SK-N-SH (cell line): ENCODE measurements around the gene ATP11C. TPM values are rescaled to one million over a fixed set of nuclear protein-coding genes. Genes with fewer than 3 reads are reported as not detected.

ENCODE experiments used
- CTCF ChIA-PET: fragments of 300-600, 350-600 bp; formaldehyde crosslinking; extraction: SDS; loops from one replicate; lab custom pipeline; 2021; lab: Yijun Ruan, JAX
- POLR2A ChIA-PET: fragments of 350-600 bp; sonication (Branson Sonifier 250); formaldehyde crosslinking; extraction: SDS; loops from one replicate; lab custom pipeline; 2020; ENCODE audit warnings: antibody characterized with exemption, inconsistent platforms; lab: Yijun Ruan, JAX
- DNase-seq: peaks from one replicate; pipeline ENCODE4 v3.0.0; 2012
- H2AFZ ChIP-seq: fragments of 200-600 bp; sonication (generic); 2 replicates; pipeline ENCODE4 v1.8.1; 2016; ENCODE audit warnings: antibody characterized with exemption, mild to moderate bottlenecking, low read depth
- H3F3A ChIP-seq: fragments of 200-600 bp; sonication (generic); replicated peaks from 2 replicates; pipeline ENCODE3; 2016; ENCODE audit warnings: antibody characterized with exemption, mild to moderate bottlenecking; ENCODE audit not compliant: insufficient read depth
- H3K27ac ChIP-seq, 2 experiments: fragments of 200-500 bp in 1 of 2; fragments of 200-600 bp in 1 of 2; sonication (Bioruptor generic) in 1 of 2; sonication (generic), shearing (Covaris generic) in 1 of 2; 2 replicates each; pipeline versions ENCODE4 v1.5.1 to v1.6.1; 2014 to 2016; ENCODE audit warnings: low read depth in 2 of 2, inconsistent platforms in 1 of 2, low read length in 1 of 2, mild to moderate bottlenecking in 1 of 2, mixed read lengths in 1 of 2
- H3K27me3 ChIP-seq: fragments of 200-600 bp; sonication (generic), shearing (Covaris generic); 2 replicates; pipeline ENCODE4 v1.6.1; 2016; ENCODE audit warnings: mixed run types; ENCODE audit not compliant: insufficient read depth
- H3K36me3 ChIP-seq, 2 experiments: fragments of 200-500 bp in 1 of 2; fragments of 200-600 bp in 1 of 2; sonication (Bioruptor generic) in 1 of 2; sonication (generic) in 1 of 2; replicated peaks in 1 of 2; 2 replicates each; pipeline versions ENCODE3 to v1.5.1; 2014 to 2016; ENCODE audit warnings: low read length in 1 of 2, mild to moderate bottlenecking in 1 of 2; ENCODE audit not compliant: insufficient read depth in 2 of 2, control insufficient read depth in 1 of 2
- H3K4me1 ChIP-seq, 2 experiments: fragments of 200-500 bp in 1 of 2; fragments of 200-600 bp in 1 of 2; sonication (Bioruptor generic) in 1 of 2; sonication (generic), shearing (Covaris generic) in 1 of 2; 2 replicates each; pipeline versions ENCODE4 v1.5.1 to v1.6.1; 2014 to 2016; ENCODE audit warnings: low read depth in 1 of 2, low read length in 1 of 2, mixed run types in 1 of 2; ENCODE audit not compliant: insufficient read depth in 2 of 2, control insufficient read depth in 1 of 2
- H3K4me2 ChIP-seq: fragments of 200-600 bp; sonication (generic), shearing (Covaris generic); 2 replicates; pipeline ENCODE4 v1.6.1; 2017; ENCODE audit warnings: mixed run types
- H3K4me3 ChIP-seq, 2 experiments: fragments of 200-500 bp in 1 of 2; fragments of 200-600 bp in 1 of 2; sonication (Bioruptor generic) in 1 of 2; sonication (generic), shearing (Covaris generic) in 1 of 2; 2 replicates each; pipeline versions ENCODE4 v1.5.1 to v1.8.1; 2014 to 2016; ENCODE audit warnings: low read depth in 2 of 2, inconsistent platforms in 1 of 2, low read length in 1 of 2, mild to moderate bottlenecking in 1 of 2, mixed read lengths in 1 of 2, moderate library complexity in 1 of 2
- H3K79me2 ChIP-seq: fragments of 200-600 bp; sonication (generic); 2 replicates; pipeline ENCODE4 v1.8.1; 2017; ENCODE audit warnings: mild to moderate bottlenecking; ENCODE audit not compliant: insufficient read depth
- H3K9ac ChIP-seq: fragments of 200-600 bp; sonication (generic); 2 replicates; pipeline ENCODE4 v1.6.1; 2017; ENCODE audit warnings: mixed run types
- H3K9me2 ChIP-seq: fragments of 200-600 bp; sonication (generic); 2 replicates; pipeline ENCODE4 v1.6.1; 2017; ENCODE audit warnings: mixed run types
- H3K9me3 ChIP-seq: fragments of 200-600 bp; sonication (generic); 2 replicates; pipeline ENCODE4 v1.6.1; 2017; ENCODE audit warnings: mixed run types, mild to moderate bottlenecking, moderate library complexity
- H4K20me1 ChIP-seq: fragments of 200-600 bp; sonication (generic); 2 replicates; pipeline ENCODE4 v1.6.1; 2017; ENCODE audit warnings: mild to moderate bottlenecking, mixed run types; ENCODE audit not compliant: insufficient read depth
- FOXJ3 ChIP-seq: sonication (generic); formaldehyde crosslinking; IDR thresholded peaks from 2 replicates; pipeline ENCODE4 v1.5.1; 2020; ENCODE audit warnings: mild to moderate bottlenecking, missing genetic modification reagents
- GABPA ChIP-seq: IDR thresholded peaks from 2 replicates; pipeline ENCODE4 v1.4.0; 2012; ENCODE audit warnings: low read depth, mild to moderate bottlenecking
- JUND ChIP-seq: IDR thresholded peaks from 2 replicates; pipeline ENCODE4 v1.4.0; 2012
- NRF1 ChIP-seq: IDR thresholded peaks from 2 replicates; pipeline ENCODE4 v1.6.1; 2012; ENCODE audit warnings: low read depth, mild to moderate bottlenecking, low read length
- RAD21 ChIP-seq: IDR thresholded peaks from 2 replicates; pipeline ENCODE4 v1.6.1; 2012; ENCODE audit warnings: mild to moderate bottlenecking, low read length
- RCOR1 ChIP-seq: fragments of 150-350 bp; IDR thresholded peaks from 2 replicates; pipeline ENCODE4 v1.6.1; 2017; ENCODE audit warnings: antibody characterized with exemption, low read length
- RXRA ChIP-seq: IDR thresholded peaks from 2 replicates; pipeline ENCODE4 v1.4.0; 2012; ENCODE audit warnings: low read depth, mild to moderate bottlenecking, borderline replicate concordance
- TEAD4 ChIP-seq: IDR thresholded peaks from 2 replicates; pipeline ENCODE4 v1.4.0; 2012; ENCODE audit warnings: mild to moderate bottlenecking, borderline replicate concordance; ENCODE audit not compliant: insufficient read depth
- YY1 ChIP-seq: IDR thresholded peaks from 2 replicates; pipeline ENCODE4 v1.4.0; 2012; ENCODE audit warnings: low read depth, mild to moderate bottlenecking
- WGBS: methylation state at CpG from one replicate; pipeline ENCODE4 v1.1.6; 2017; ENCODE audit warnings: low lambda C conversion rate; 5-methylcytosine and 5-hydroxymethylcytosine counted together
- polyA plus RNA-seq, 3 experiments: library from polyadenylated mRNA; depleted of rRNA; stranded (reverse); fragments of >200 nt; gene quantifications; 2 replicates each; pipeline ENCODE4 v1.2.3, GENCODE V29; 2012
- TF ChIP-seq, protein P1 (sequence below): fragments of 150-350 bp; IDR thresholded peaks from 2 replicates; pipeline ENCODE4 v1.6.1; 2016; ENCODE audit warnings: mild to moderate bottlenecking, low read depth, low read length
- TF ChIP-seq, protein P2 (sequence below): fragments of 200-600 bp; sonication (generic); IDR thresholded peaks from 2 replicates; pipeline ENCODE4 v1.6.1; 2017; ENCODE audit warnings: antibody characterized with exemption, mild to moderate bottlenecking, moderate library complexity
- TF ChIP-seq, protein P3 (sequence below): IDR thresholded peaks from 2 replicates; pipeline ENCODE4 v1.4.0; 2012; ENCODE audit warnings: low read depth

ATP11C gene
- polyA plus RNA-seq, 1 of the 3 experiments (the other 2 are of a cell fraction), result 18.5 TPM

DNA sequence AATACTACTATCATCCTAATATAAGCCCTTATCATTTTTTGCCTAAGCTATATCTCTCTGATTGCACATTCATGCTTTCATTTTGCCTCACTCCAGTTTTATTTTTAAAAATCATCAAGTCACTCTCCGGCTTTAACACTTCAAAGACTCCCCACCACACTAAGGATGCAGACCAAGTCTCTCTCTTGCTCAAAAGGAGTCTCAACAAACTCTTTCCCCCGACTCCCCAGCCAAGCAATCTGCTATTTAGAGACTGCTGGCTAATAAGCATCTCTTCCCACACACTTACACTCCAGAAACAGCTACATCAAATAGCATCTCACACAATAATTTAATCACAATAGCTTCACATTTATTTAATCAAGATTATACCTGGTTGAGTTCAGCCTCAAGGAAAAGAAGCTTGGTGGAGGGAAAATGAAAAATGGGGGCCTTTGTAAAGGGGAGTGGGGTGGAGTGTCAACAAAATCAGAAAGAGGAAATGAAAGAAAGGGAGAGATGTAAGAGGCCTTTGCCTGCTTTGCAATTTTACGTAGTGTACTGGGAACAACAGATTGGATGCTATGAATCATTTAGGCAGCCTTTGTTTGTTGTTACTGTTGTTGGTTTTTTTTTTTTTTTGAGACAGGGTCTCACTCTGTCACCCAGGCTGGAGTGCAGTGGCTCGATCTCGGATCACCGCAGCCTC, 120.8 kb downstream of the ATP11C start:
- H3K9me3 ChIP-seq, result no peaks in the 10 kb centered on the region
- no peak overlapping the region for H2AFZ ChIP-seq
- H3K79me2 ChIP-seq, result no peaks in the 10 kb centered on the region; the same call in 1 of the 2 replicates
- H3K4me3 ChIP-seq, result no peak overlapping the region
- TF ChIP-seq RXRA, result no peak
- TF ChIP-seq TEAD4, result no peak
- no peak for TF ChIP-seq RCOR1
- no peak for TF ChIP-seq GABPA
- TF ChIP-seq YY1, result no peak
- TF ChIP-seq, protein P1, sequence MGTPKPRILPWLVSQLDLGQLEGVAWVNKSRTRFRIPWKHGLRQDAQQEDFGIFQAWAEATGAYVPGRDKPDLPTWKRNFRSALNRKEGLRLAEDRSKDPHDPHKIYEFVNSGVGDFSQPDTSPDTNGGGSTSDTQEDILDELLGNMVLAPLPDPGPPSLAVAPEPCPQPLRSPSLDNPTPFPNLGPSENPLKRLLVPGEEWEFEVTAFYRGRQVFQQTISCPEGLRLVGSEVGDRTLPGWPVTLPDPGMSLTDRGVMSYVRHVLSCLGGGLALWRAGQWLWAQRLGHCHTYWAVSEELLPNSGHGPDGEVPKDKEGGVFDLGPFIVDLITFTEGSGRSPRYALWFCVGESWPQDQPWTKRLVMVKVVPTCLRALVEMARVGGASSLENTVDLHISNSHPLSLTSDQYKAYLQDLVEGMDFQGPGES, result no peak
- TF ChIP-seq NRF1, result no peak
- no peak for TF ChIP-seq FOXJ3 (CRISPR knock-in tag)
- TF ChIP-seq RAD21, result no peak
- no peak for TF ChIP-seq JUND
- TF ChIP-seq, protein P2, sequence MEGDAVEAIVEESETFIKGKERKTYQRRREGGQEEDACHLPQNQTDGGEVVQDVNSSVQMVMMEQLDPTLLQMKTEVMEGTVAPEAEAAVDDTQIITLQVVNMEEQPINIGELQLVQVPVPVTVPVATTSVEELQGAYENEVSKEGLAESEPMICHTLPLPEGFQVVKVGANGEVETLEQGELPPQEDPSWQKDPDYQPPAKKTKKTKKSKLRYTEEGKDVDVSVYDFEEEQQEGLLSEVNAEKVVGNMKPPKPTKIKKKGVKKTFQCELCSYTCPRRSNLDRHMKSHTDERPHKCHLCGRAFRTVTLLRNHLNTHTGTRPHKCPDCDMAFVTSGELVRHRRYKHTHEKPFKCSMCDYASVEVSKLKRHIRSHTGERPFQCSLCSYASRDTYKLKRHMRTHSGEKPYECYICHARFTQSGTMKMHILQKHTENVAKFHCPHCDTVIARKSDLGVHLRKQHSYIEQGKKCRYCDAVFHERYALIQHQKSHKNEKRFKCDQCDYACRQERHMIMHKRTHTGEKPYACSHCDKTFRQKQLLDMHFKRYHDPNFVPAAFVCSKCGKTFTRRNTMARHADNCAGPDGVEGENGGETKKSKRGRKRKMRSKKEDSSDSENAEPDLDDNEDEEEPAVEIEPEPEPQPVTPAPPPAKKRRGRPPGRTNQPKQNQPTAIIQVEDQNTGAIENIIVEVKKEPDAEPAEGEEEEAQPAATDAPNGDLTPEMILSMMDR, result no peak
- TF ChIP-seq, protein P3, sequence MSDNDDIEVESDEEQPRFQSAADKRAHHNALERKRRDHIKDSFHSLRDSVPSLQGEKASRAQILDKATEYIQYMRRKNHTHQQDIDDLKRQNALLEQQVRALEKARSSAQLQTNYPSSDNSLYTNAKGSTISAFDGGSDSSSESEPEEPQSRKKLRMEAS, result no peak
- H3K27me3 ChIP-seq, result no peaks in the 10 kb centered on the region
- peaks cover 2 to 38% of the 10 kb centered on the region in 2 experiments for H3K36me3 ChIP-seq
- 59% methylated on average over 6 of the region's 6 CpGs for WGBS
- DNase-seq, result no peak
- H3K4me2 ChIP-seq, result no peak overlapping the region
- no peak overlapping the region for H3K9ac ChIP-seq
- no peaks in the 10 kb centered on the region for H3K9me2 ChIP-seq
- no peaks in the 10 kb centered on the region for H3F3A ChIP-seq
- peaks cover 0 to 14% of the 10 kb centered on the region in 2 experiments; a peak in 1 of 4 replicates for H3K4me1 ChIP-seq
- ChIA-PET POLR2A (interaction anchor here (0.6 kb wide), 1 partner anchor 74 kb away, joined by 3 read pairs; no protein-coding TSS in a partner anchor), CTCF (no interaction called here)
- no peak overlapping the region for H3K27ac ChIP-seq
- no peaks in the 10 kb centered on the region for H4K20me1 ChIP-seq

DNA sequence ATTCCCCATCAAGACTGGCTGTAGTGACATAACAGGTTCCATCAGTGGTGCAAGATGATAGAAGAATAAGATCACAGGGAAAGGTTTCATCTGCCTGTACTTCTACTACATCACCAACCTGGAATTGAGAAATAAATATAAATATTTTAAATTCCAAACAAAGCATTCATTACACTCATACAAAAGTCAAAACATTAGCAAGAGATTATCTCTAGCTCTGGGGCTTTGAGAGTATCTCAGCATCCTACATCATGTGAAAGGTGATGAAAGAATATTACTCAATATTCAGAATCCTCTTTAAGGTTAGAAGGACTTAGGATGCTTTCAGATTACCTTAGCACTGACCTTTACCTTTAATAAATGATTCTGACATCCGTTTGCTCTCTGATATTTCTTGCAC, 128.4 kb downstream of the ATP11C start:
- 50% methylated on average over 1 of the region's 1 CpG for WGBS
- Histone ChIP-seq H3K4me2 (no peak overlapping the region), H3K4me3 (no peak overlapping the region), H3K4me1 (no peaks in the 10 kb centered on the region), H3F3A (no peaks in the 10 kb centered on the region), H2AFZ (no peak overlapping the region), H3K27me3 (no peaks in the 10 kb centered on the region), H3K27ac (no peak overlapping the region), H3K9me3 (no peaks in the 10 kb centered on the region), H3K9ac (no peak overlapping the region), H3K79me2 (no peaks in the 10 kb centered on the region), H4K20me1 (no peaks in the 10 kb centered on the region), H3K36me3 (peaks cover 14 to 24% of the 10 kb centered on the region in 2 experiments), H3K9me2 (no peaks in the 10 kb centered on the region)
- CTCF ChIA-PET, result no interaction called here
- TF ChIP-seq, protein P2, result no peak
- TF ChIP-seq RXRA, result no peak
- POLR2A ChIA-PET, result no interaction called here
- DNase-seq, result no peak
